ENCODE measurements around the gene MYO1C. TPM values are rescaled to one million over a fixed set of nuclear protein-coding genes. Genes with fewer than 3 reads are reported as not detected.
A peak's percentile ranks its signal among the peaks of the same experiment; 100 is the strongest.

The MYO1C gene
- total and polyA plus RNA-seq, 9 of the 15 experiments (the other 6 are each of a cell fraction or from before 2014, with no cell fraction given) = 0.46 to 32.5 (median 11.6) TPM

- ATAC-seq (no peak), DNase-seq (ENCODE audit: extremely low read depth in 1 of 4, low spot score in 3 of 4) (peak in 2 of 4 experiments; percentile 29 to 32), FAIRE-seq (no peak)
- Histone ChIP-seq H2AFZ (ENCODE audit: low read depth, low read length) (peak overlapping the region; percentile 53), H3K9ac (ENCODE audit: insufficient read depth in 1 of 2, low read depth in 2 of 2, low read length in 2 of 2) (peak overlapping the region in 1 of 2 experiments; percentile 85; a peak in 2 of 4 replicates), H3K27me3 (ENCODE audit: control insufficient read depth in 2 of 2, insufficient read depth in 2 of 2, low read length in 2 of 2) (no peaks in the 10 kb centered on the region), H3K4me3 (no peak overlapping the region), H3K27ac (ENCODE audit: extremely low read depth, low read depth, low read length) (no peak overlapping the region), H3K79me2 (ENCODE audit: control insufficient read depth, insufficient read depth, low read length) (peaks cover 12% of the 10 kb centered on the region; the same call in 2 of the 3 replicates), H3K9me1 (ENCODE audit: control insufficient read depth, insufficient read depth, low read length) (no peaks in the 10 kb centered on the region), H3K9me3 (replicated peaks; ENCODE audit: control insufficient read depth, insufficient read depth, low read depth, low read length) (no peaks in the 10 kb centered on the region), H3K4me2 (ENCODE audit: insufficient read depth, low read length) (peak overlapping the region; percentile 32; the same call in 1 of the 2 replicates), H4K20me1 (replicated peaks; ENCODE audit: control insufficient read depth, insufficient read depth, low read length) (no peaks in the 10 kb centered on the region), H3K4me1 (replicated peaks in 1 of 2; ENCODE audit: control insufficient read depth in 2 of 2, insufficient read depth in 2 of 2, low read length in 2 of 2) (peaks cover 18 to 19% of the 10 kb centered on the region in 2 experiments; a peak in 4 of 5 replicates), H3K36me3 (ENCODE audit: control insufficient read depth, insufficient read depth, low read length) (peaks cover 7% of the 10 kb centered on the region; the same call in 2 of the 3 replicates)
- 12% methylated on average over 11 of the region's 11 CpGs for WGBS (ENCODE audit: insufficient coverage, low coverage, missing lambda C conversion rate)
- intact Hi-C loops (cut with micrococcal nuclease) = loop anchor here (10.0 kb wide), 2 partner anchors 56 to 236 kb away; partner anchors contain the start of genes BHLHA9, CRK and TRARG1
- BruUV-seq (replicated peaks) = no TSS peak
- POLR2A ChIA-PET = interaction anchor here (1.5 kb wide), 1 partner anchor 19 kb away, joined by 4 read pairs; the partner anchor contains the start of gene MYO1C
- CTCF ChIA-PET (ENCODE audit: low intra/inter-chr PET ratio) = interaction anchor here (1.0 kb wide), 1 partner anchor 146 kb away, joined by 3 read pairs; no protein-coding TSS in a partner anchor
- in situ Hi-C loops (cut with MboI) = loop anchor here (10.0 kb wide), 1 partner anchor 236 kb away; the partner anchor contains the start of genes BHLHA9 and TRARG1
- TF ChIP-seq KHSRP (IDR thresholded peaks at IDR 0.05) (no peak), CHD2 (IDR thresholded peaks at IDR 0.05; ENCODE audit: low read depth, low read length) (no peak), HDAC2 (IDR thresholded peaks at IDR 0.05) (no peak), MGA (IDR thresholded peaks at IDR 0.05) (peak; percentile 35), ZNF146 (CRISPR knock-in tag; IDR thresholded peaks at IDR 0.05; ENCODE audit: unreplicated experiment) (no peak), SMC3 (conservative IDR thresholded peaks at IDR 0.05; ENCODE audit: insufficient read depth, low read depth, low read length) (no peak), RBM14 (IDR thresholded peaks at IDR 0.05; ENCODE audit: borderline replicate concordance, insufficient read depth, low read depth, low read length) (no peak), ZNF384 (IDR thresholded peaks at IDR 0.05; ENCODE audit: low read depth, low read length) (no peak), RBBP5 (IDR thresholded peaks at IDR 0.05; ENCODE audit: borderline replicate concordance, insufficient read depth, low read length, poor library complexity, severe bottlenecking) (no peak), ZNF174 (CRISPR knock-in tag; IDR thresholded peaks at IDR 0.05) (no peak), ZNF133 (CRISPR knock-in tag; IDR thresholded peaks at IDR 0.05) (no peak), FOXK2 (conservative IDR thresholded peaks at IDR 0.05 in 1 of 2, IDR thresholded peaks at IDR 0.05 in 1 of 2; ENCODE audit: low read depth in 2 of 2) (no peak)
Observed at GRCh38 chr17:1511290-1511689, 18.8 kb upstream of the MYO1C start.
